ENCODE measurements around the gene JMJD4.

JMJD4 gene

GRCh38 chr1:227738820-227739219 lies 3.7 kb upstream of the JMJD4 start:
- DNase-seq (ENCODE audit: low read depth), result no peak
- no peak for TF ChIP-seq CTCF (IDR thresholded peaks at IDR 0.05; ENCODE audit: low read length, missing control alignments)
- no peak overlapping the region for H3K4me3 ChIP-seq (replicated peaks; ENCODE audit: low read depth, low read length)

- no peak for DNase-seq (ENCODE audit: low read depth)
- TF ChIP-seq CTCF (IDR thresholded peaks at IDR 0.05; ENCODE audit: low read length, missing control alignments), result no peak
- H3K4me3 ChIP-seq (replicated peaks; ENCODE audit: low read depth, low read length), result no peak overlapping the region
These were observed 1.8 kb upstream of the JMJD4 start for GRCh38 chr1:227736814-227737432.

- H3K4me3 ChIP-seq (replicated peaks; ENCODE audit: low read depth, low read length), result peak overlapping the region; percentile 76
- TF ChIP-seq CTCF (IDR thresholded peaks at IDR 0.05; ENCODE audit: low read length, missing control alignments), result no peak
- DNase-seq (ENCODE audit: low read depth), result no peak
These were observed 610 bp upstream of the JMJD4 start for GRCh38 chr1:227735539-227736285.

- TF ChIP-seq CTCF (IDR thresholded peaks at IDR 0.05; ENCODE audit: low read length, missing control alignments), result no peak
- H3K4me3 ChIP-seq (replicated peaks; ENCODE audit: low read depth, low read length), result peak overlapping the region; percentile 76
- no peak for DNase-seq (ENCODE audit: low read depth)
These were observed 601 bp downstream of the JMJD4 start for GRCh38 chr1:227734546-227734855.

- H3K4me3 ChIP-seq (replicated peaks; ENCODE audit: low read depth, low read length), result peak overlapping the region; percentile 76
- TF ChIP-seq CTCF (IDR thresholded peaks at IDR 0.05; ENCODE audit: low read length, missing control alignments), result no peak
- DNase-seq (ENCODE audit: low read depth), result no peak
These were observed 1.2 kb downstream of the JMJD4 start for GRCh38 chr1:227733751-227734545.

GRCh38 chr1:227733309-227733705 lies 1.8 kb downstream of the JMJD4 start:
- no peak overlapping the region for H3K4me3 ChIP-seq (replicated peaks; ENCODE audit: low read depth, low read length)
- TF ChIP-seq CTCF (IDR thresholded peaks at IDR 0.05; ENCODE audit: low read length, missing control alignments), result no peak

More at GRCh38 chr1:227733309-227733705, 1.8 kb downstream of the JMJD4 start:
- no peak for DNase-seq (ENCODE audit: low read depth)
